ENCODE results near the gene CD320. TPM values are rescaled to one million over a fixed set of nuclear protein-coding genes. Genes with fewer than 3 reads are reported as not detected.

The CD320 gene
- total RNA-seq, 1 experiment from 2014 or later = 42.9 TPM

- Histone ChIP-seq H3K27me3 (ENCODE audit: insufficient read depth, low read depth) (no peaks in the 10 kb centered on the region), H2AFZ (no peak overlapping the region), H3K9me3 (ENCODE audit: insufficient read depth, low read depth) (no peaks in the 10 kb centered on the region), H3K4me1 (replicated peaks; ENCODE audit: insufficient read depth) (no peaks in the 10 kb centered on the region), H3K36me3 (ENCODE audit: low read depth) (no peaks in the 10 kb centered on the region), H3K27ac (no peak overlapping the region), H3K4me3 (no peak overlapping the region), H4K20me1 (ENCODE audit: insufficient read depth) (no peaks in the 10 kb centered on the region), H3K9me2 (ENCODE audit: insufficient read depth) (no peaks in the 10 kb centered on the region), H3K79me2 (ENCODE audit: low read depth) (no peaks in the 10 kb centered on the region), H3F3A (ENCODE audit: insufficient read depth, low read depth) (no peaks in the 10 kb centered on the region), H3K4me2 (no peak overlapping the region)
- BruUV-seq (replicated peaks) = no TSS peak
- POLR2A ChIA-PET (ENCODE audit: unreplicated experiment) = no interaction called here
- peak in 1 of 2 experiments; percentile 33 for DNase-seq
- TF ChIP-seq CTCF (conservative IDR thresholded peaks at IDR 0.05) (no peak), EZH2 (IDR thresholded peaks at IDR 0.05; ENCODE audit: low read depth) (no peak)
- intact Hi-C loops (cut with micrococcal nuclease; ENCODE audit: unreplicated experiment) = loop anchor here (10.0 kb wide), 1 partner anchor 405 kb away; no protein-coding TSS in a partner anchor
- CTCF ChIA-PET = no interaction called here
Observed at GRCh38 chr19:8259142-8259921, 48.8 kb downstream of the CD320 start.

- intact Hi-C loops (cut with micrococcal nuclease; ENCODE audit: unreplicated experiment) = loop anchor here (10.0 kb wide), 1 partner anchor 402 kb away; no protein-coding TSS in a partner anchor
Observed at GRCh38 chr19:8257052-8257443, 51.1 kb downstream of the CD320 start.

More at GRCh38 chr19:8257052-8257443, 51.1 kb downstream of the CD320 start:
- Histone ChIP-seq H3K4me2 (no peak overlapping the region), H3K27ac (no peak overlapping the region), H4K20me1 (ENCODE audit: insufficient read depth) (no peaks in the 10 kb centered on the region), H2AFZ (no peak overlapping the region), H3K9me2 (ENCODE audit: insufficient read depth) (no peaks in the 10 kb centered on the region), H3K27me3 (ENCODE audit: insufficient read depth, low read depth) (no peaks in the 10 kb centered on the region), H3K36me3 (ENCODE audit: low read depth) (no peaks in the 10 kb centered on the region), H3K9me3 (ENCODE audit: insufficient read depth, low read depth) (no peaks in the 10 kb centered on the region), H3F3A (ENCODE audit: insufficient read depth, low read depth) (no peaks in the 10 kb centered on the region), H3K79me2 (ENCODE audit: low read depth) (no peaks in the 10 kb centered on the region), H3K4me1 (replicated peaks; ENCODE audit: insufficient read depth) (no peaks in the 10 kb centered on the region), H3K4me3 (no peak overlapping the region)
- no peak for TF ChIP-seq EZH2 (IDR thresholded peaks at IDR 0.05; ENCODE audit: low read depth)
- TF ChIP-seq CTCF (conservative IDR thresholded peaks at IDR 0.05) = no peak
- CTCF ChIA-PET = interaction anchor here (0.5 kb wide), 1 partner anchor 20 kb away, joined by 11 read pairs; no protein-coding TSS in a partner anchor
- DNase-seq = peak in 1 of 2 experiments; percentile 31
- BruUV-seq (replicated peaks) = no TSS peak
- POLR2A ChIA-PET (ENCODE audit: unreplicated experiment) = no interaction called here
